ENCODE data around the gene HIC2.
"Not testable (repeated sequence)": the region's sequence is repeated elsewhere in the genome, so short reads cannot be mapped to it uniquely, and the experiment has no call there.

The HIC2 gene, protein sequence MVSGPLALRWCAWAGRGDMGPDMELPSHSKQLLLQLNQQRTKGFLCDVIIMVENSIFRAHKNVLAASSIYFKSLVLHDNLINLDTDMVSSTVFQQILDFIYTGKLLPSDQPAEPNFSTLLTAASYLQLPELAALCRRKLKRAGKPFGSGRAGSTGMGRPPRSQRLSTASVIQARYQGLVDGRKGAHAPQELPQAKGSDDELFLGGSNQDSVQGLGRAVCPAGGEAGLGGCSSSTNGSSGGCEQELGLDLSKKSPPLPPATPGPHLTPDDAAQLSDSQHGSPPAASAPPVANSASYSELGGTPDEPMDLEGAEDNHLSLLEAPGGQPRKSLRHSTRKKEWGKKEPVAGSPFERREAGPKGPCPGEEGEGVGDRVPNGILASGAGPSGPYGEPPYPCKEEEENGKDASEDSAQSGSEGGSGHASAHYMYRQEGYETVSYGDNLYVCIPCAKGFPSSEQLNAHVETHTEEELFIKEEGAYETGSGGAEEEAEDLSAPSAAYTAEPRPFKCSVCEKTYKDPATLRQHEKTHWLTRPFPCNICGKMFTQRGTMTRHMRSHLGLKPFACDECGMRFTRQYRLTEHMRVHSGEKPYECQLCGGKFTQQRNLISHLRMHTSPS

GRCh38 chr22:21417227-21417746, at the start of gene HIC2:
HIC2 (plus strand) TSS chr22:21417371; CDS start chr22:21442832, 25,461 bp downstream.
- POLR2A ChIA-PET; CTCF ChIA-PET; DNase-seq (ENCODE audit: extremely low spot score): not testable (repeated sequence)

DNA sequence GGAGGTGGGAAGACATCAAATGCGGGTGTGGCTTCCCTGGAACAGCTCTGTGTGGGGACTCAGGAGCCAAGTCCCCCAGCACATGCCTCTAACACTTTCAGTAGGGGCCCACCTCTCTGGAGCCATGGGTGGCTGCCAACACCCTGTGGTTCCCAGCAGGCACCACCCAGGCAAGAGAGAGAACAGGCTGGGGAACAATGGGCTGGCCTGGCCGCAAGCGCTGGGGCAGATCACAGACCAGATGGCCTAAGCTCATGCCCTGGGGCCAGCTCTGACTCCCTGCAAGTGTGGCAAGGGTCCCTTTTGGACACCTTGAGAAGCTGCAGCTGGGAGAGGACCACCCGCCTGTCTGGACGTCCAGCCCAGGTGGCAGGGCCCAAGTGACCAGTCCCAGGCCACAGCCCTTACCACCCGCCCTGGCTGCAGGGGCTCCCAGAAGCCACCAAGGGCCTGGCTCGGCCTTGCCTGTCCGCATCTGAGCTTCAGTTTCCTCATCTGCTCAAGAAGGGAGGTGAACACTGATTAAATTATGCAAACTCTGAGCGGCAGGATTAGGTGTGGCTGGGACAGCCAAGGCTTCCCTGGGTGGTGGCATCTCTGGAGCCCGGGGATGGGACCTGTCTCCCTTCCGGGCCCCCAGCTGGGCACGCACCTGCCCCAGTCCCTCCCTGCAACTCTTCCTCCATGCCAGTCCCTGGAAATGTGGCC, 48.4 kb upstream of the HIC2 start:
- DNase-seq (ENCODE audit: extremely low spot score); CTCF ChIA-PET; POLR2A ChIA-PET: not testable (repeated sequence)

- CTCF ChIA-PET; POLR2A ChIA-PET; DNase-seq (ENCODE audit: extremely low spot score): not testable (repeated sequence)
Observed at GRCh38 chr22:21375880-21376279, 41.3 kb upstream of the HIC2 start.

DNA sequence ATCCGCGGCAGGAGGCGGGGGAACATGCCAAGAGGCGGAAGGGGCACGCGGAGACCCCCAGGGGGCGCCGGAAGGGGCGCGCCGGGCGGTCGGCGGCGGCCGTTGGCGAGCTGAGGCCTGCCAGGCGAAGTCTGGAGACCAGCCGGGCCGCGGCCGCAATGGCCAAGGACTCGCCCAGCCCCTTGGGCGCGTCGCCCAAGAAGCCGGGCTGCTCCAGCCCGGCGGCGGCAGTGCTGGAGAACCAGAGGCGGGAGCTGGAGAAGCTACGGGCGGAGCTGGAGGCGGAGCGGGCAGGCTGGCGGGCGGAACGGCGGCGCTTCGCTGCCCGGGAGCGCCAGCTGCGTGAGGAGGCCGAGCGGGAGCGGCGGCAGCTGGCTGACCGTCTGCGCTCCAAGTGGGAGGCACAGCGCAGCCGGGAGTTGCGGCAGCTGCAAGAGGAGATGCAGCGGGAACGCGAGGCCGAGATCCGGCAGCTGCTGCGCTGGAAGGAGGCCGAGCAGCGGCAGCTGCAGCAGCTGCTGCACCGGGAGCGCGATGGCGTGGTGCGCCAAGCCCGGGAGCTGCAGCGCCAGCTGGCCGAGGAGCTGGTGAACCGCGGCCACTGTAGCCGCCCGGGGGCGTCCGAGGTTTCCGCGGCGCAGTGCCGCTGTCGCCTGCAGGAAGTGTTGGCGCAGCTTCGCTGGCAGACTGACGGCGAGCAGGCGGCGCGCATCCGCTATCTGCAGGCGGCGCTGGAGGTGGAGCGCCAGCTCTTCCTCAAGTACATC, 33.3 kb upstream of the HIC2 start, which contains the start of gene RIMBP3B:
Gene RIMBP3B, plus strand, starts transcription at position 51 of the 767 bp plus-strand sequence. Its CDS starts 108 bp downstream, at position 159.
- CTCF ChIA-PET; POLR2A ChIA-PET; DNase-seq (ENCODE audit: extremely low spot score): not testable (repeated sequence)

DNA sequence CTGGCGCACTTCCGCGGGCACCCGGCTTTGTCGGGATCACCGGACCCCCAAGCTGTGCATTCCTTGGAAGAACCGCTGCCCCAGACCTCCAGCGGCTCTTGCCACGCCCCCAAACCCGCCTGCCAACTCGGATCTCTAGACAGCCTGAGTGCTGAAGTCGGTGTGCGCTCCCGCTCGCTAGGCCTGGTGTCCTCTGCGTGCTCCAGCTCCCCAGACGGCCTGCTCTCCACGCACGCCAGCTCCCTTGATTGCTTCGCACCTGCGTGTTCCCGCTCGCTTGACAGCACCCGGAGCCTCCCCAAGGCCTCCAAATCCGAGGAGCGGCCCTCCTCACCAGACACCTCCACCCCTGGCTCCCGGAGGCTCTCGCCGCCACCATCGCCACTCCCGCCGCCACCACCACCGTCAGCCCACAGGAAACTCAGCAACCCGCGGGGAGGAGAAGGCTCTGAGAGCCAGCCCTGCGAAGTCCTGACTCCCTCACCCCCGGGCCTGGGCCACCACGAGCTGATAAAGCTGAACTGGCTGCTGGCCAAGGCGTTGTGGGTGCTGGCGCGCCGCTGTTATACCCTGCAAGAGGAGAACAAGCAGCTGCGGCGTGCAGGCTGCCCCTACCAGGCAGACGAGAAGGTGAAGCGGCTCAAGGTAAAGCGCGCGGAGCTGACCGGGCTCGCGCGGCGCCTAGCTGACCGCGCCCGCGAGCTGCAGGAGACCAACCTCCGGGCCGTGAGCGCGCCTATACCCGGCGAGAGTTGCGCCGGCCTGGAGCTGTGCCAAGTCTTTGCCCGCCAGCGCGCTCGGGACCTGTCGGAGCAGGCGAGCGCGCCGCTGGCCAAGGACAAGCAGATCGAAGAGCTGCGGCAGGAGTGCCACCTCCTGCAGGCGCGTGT, 32.5 kb upstream of the HIC2 start:
- DNase-seq (ENCODE audit: extremely low spot score); CTCF ChIA-PET; POLR2A ChIA-PET: not testable (repeated sequence)

GRCh38 chr22:21389480-21389879, 27.7 kb upstream of the HIC2 start:
- CTCF ChIA-PET; DNase-seq (ENCODE audit: extremely low spot score); POLR2A ChIA-PET: not testable (repeated sequence)

DNA sequence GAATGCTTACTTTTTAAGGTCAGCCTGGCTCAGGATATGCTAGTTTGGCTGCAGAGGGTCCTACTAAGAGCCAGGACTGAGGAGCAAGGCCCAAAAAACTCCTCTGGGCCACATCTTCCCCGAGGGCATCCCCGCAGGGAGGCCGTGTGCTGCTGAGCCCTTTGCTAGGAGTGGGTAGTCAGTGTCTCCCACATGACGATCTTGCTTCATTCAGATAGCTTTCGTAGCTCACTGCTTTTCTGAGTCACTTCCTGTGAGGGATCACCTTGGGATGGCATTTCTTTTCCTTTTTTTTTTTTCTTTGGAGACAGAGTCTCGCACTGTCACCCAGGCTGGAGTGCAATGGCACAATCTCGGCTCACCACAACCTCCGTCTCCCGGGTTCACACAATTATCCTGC, 27.2 kb upstream of the HIC2 start:
- CTCF ChIA-PET; POLR2A ChIA-PET; DNase-seq (ENCODE audit: extremely low spot score): not testable (repeated sequence)

- CTCF ChIA-PET; DNase-seq (ENCODE audit: extremely low spot score); POLR2A ChIA-PET: not testable (repeated sequence)
Observed at GRCh38 chr22:21394613-21395012, 22.6 kb upstream of the HIC2 start.

DNA sequence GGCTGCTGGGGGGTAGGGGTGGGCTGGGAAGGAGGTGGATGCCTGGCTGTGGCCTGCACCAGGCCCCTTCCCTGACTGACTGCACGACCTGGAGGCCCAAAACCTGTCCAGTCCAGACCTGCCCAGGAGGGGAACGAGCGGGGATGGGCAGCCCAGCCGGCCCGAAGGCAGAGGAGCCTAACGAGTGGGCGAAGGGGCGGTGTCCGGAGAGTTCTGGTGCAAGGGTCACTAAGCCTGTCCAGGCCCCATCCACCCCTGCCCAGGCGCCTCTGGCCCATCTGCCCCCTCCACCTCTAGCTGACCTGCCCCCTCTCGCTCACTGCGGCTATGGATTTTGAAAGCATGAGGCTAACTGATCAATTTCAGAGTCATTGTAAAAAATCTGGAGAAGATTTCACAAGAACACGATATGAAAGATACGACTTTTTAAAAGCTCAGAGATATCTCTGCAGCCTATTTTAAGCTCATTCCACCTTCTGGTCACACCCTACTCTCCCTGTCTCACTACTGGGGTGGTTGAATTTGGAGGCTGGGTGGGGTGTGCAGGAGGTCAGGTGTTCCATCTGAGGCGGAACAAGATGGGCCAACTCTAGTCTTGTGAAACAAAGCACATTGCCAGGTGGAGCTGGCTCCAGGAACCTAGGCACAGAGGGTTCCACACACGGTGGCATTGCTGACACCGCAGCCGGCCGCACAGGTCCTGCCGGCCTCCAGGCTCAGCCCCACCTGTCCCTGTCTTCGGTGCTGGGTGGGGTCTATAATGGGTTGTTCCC, 15.8 kb upstream of the HIC2 start:
- CTCF ChIA-PET; DNase-seq (ENCODE audit: extremely low spot score); POLR2A ChIA-PET: not testable (repeated sequence)

DNA sequence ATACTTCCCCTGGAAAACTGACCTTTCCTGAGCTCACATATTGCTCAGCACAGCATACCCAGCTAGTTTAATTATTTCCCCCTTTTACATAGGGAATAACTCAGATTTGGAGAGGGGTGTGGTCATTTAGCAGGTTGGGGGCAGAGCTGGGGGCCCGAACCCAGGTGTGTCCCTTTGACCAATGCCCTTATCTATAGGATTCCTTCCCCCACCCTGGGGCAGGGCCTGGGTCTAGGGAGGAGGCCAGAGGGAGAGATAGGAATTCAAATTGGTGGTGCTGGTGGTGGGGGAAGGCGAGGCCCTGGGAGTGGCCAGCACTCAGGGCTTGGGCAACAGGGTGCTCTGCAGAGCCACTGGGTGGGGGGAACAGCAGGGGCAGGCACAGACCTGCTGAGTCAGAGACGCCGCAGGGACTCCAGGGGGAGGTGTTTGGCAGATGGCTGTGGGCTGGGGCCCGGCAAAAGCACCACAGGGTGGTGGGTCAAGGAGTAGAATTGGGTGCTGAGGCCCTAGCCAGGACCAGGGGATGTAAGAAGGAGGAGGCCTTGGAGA, 14.3 kb upstream of the HIC2 start:
- CTCF ChIA-PET; POLR2A ChIA-PET; DNase-seq (ENCODE audit: extremely low spot score): not testable (repeated sequence)

DNA sequence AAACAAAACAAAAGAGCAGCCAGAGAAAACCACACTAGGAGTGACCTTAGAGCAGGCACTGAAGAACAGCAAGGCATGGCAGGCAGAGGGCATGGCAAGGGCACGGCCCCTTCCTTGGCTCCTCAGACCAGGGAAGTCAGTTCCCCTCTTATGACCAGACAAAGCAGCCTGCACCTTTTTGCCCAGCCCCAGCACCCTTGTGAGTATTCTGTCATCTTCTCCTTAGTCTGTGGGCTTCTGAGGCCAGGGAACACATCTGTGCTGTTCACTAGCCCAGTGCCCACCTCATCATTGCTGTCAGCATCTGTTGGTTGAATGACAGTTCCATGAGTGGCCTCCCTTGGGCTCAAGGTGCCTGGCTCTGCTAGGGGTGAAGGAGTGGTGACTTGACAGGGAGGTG, 10.0 kb upstream of the HIC2 start:
- CTCF ChIA-PET; DNase-seq (ENCODE audit: extremely low spot score); POLR2A ChIA-PET: not testable (repeated sequence)

GRCh38 chr22:21407792-21408191, 9.4 kb upstream of the HIC2 start:
- CTCF ChIA-PET; POLR2A ChIA-PET; DNase-seq (ENCODE audit: extremely low spot score): not testable (repeated sequence)

DNA sequence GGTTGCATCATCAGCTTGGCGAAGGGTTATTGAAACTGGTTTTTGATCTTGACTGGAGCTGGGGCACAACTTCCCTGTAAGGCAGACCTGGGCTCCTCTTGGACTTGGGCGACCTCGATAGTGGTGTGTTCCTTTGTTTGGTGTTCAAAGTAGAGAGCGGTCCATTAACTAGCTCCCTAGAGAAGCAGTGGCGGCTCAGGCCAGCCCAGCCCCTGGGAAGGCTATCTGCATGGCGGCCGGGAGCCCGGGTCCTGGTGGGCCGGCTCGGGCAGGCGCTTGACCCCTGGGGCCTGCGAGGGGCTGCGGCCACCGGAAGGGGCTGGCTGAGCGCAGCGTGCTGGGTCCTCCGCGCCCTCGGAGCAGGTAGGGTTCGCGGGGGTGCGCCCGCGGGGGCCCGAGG, 796 bp upstream of the HIC2 start:
- POLR2A ChIA-PET; DNase-seq (ENCODE audit: extremely low spot score); CTCF ChIA-PET: not testable (repeated sequence)

DNA sequence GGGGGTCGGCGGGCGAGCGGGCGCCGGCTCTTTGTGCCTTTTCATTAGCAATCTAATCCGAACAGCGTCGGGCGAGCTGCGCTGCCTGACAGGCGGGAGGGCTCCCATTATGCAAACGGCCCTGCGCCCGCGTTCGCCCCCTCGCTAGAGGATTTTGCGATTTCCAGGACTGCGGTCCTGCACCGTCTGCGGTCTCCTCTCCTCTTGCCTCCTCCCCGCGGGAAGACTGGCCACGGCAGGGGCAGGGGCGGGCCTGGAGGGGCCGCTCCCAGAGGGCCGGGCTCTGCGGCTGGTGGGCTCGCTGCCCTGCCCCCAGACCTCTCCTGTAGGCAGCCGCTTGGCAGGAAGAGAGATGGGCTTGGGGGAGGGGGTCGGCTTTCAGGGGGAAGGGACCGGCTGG, 682 bp downstream of the HIC2 start:
- POLR2A ChIA-PET; CTCF ChIA-PET; DNase-seq (ENCODE audit: extremely low spot score): not testable (repeated sequence)

DNA sequence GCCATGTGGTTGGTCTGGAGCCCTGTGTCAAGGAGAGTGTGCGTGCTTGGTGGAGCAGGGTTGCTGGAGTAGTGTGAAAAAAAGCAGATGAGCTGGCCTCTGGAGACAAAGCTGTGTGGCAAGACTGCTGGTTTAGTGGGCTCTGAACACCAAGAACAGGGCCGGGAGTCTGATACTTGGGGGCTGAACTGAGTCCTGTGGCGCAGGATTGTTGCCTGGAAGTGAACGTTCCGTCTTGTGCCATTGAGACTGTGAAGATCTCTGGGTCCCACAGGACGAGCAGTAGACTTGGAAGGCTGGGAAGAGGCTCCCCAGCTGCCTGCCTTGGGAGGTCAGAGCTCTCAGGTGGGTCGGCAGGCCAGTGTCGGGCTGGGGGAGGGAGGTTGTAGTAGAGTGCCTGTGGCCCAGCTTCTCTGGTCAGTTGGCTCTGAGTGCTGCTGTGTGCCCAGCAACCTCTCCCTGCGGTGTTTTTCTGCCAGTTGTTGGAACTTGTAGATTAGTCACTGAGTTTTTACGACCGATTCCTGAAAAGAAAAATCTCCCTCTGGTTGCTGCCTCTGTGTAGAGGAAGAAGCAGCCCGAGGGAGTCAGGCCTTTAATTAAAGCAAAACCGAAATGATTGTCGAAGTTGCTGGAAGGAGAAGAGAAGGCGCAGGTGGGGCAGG, 1.9 kb downstream of the HIC2 start:
- CTCF ChIA-PET; POLR2A ChIA-PET; DNase-seq (ENCODE audit: extremely low spot score): not testable (repeated sequence)

- CTCF ChIA-PET; DNase-seq (ENCODE audit: extremely low spot score); POLR2A ChIA-PET: not testable (repeated sequence)
Observed at GRCh38 chr22:21420180-21420763, 3.1 kb downstream of the HIC2 start.

Measured in HEK293T (cell line).